IPS-18c (cell line): ENCODE results near the gene ADAMTS9.

Experiments
- H3K4me3 ChIP-seq: 2 replicates; pipeline ENCODE4 v1.7.0; 2013; ENCODE audit warnings: low read depth, mild to moderate bottlenecking, low read length, moderate library complexity; ENCODE audit not compliant: insufficient read depth
- H3K9me3 ChIP-seq: one replicate; pipeline ENCODE4 v1.6.1; 2013; ENCODE audit warnings: mild to moderate bottlenecking, low read length, moderate library complexity; ENCODE audit not compliant: control insufficient read depth, insufficient read depth

The ADAMTS9 gene

GRCh38 chr3:64667138-64667537 lies 20.7 kb downstream of the ADAMTS9 start:
- no peaks in the 10 kb centered on the region for H3K9me3 ChIP-seq
- no peak overlapping the region for H3K4me3 ChIP-seq

GRCh38 chr3:64666171-64666588 lies 21.6 kb downstream of the ADAMTS9 start:
- Histone ChIP-seq H3K4me3 (no peak overlapping the region), H3K9me3 (no peaks in the 10 kb centered on the region)

GRCh38 chr3:64664397-64664796 lies 23.4 kb downstream of the ADAMTS9 start:
- H3K4me3 ChIP-seq: no peak overlapping the region
- H3K9me3 ChIP-seq: no peaks in the 10 kb centered on the region

- no peaks in the 10 kb centered on the region for H3K9me3 ChIP-seq
These were observed 28.2 kb downstream of the ADAMTS9 start for GRCh38 chr3:64659617-64659978.

GRCh38 chr3:64658001-64658400 lies 29.8 kb downstream of the ADAMTS9 start:
- no peaks in the 10 kb centered on the region for H3K9me3 ChIP-seq
- H3K4me3 ChIP-seq: no peak overlapping the region

More at GRCh38 chr3:64659617-64659978, 28.2 kb downstream of the ADAMTS9 start:
- no peak overlapping the region for H3K4me3 ChIP-seq

- no peaks in the 10 kb centered on the region for H3K9me3 ChIP-seq
These were observed 31.3 kb downstream of the ADAMTS9 start for GRCh38 chr3:64656544-64656943.

GRCh38 chr3:64655160-64655559 lies 32.6 kb downstream of the ADAMTS9 start:
- no peaks in the 10 kb centered on the region for H3K9me3 ChIP-seq
- H3K4me3 ChIP-seq: no peak overlapping the region

More at GRCh38 chr3:64656544-64656943, 31.3 kb downstream of the ADAMTS9 start:
- H3K4me3 ChIP-seq: no peak overlapping the region

- H3K9me3 ChIP-seq: no peaks in the 10 kb centered on the region
- no peak overlapping the region for H3K4me3 ChIP-seq
These were observed 33.8 kb downstream of the ADAMTS9 start for GRCh38 chr3:64654013-64654412.

- H3K4me3 ChIP-seq: no peak overlapping the region
These were observed 34.7 kb downstream of the ADAMTS9 start for GRCh38 chr3:64653101-64653500.

GRCh38 chr3:64651741-64652241 lies 36.0 kb downstream of the ADAMTS9 start:
- Histone ChIP-seq H3K9me3 (no peaks in the 10 kb centered on the region), H3K4me3 (no peak overlapping the region)

More at GRCh38 chr3:64653101-64653500, 34.7 kb downstream of the ADAMTS9 start:
- H3K9me3 ChIP-seq: no peaks in the 10 kb centered on the region

- Histone ChIP-seq H3K4me3 (no peak overlapping the region), H3K9me3 (no peaks in the 10 kb centered on the region)
These were observed 36.5 kb downstream of the ADAMTS9 start for GRCh38 chr3:64651303-64651702.

- Histone ChIP-seq H3K4me3 (no peak overlapping the region), H3K9me3 (no peaks in the 10 kb centered on the region)
These were observed 37.1 kb downstream of the ADAMTS9 start for GRCh38 chr3:64650715-64651114.

GRCh38 chr3:64650096-64650622 lies 37.6 kb downstream of the ADAMTS9 start:
- H3K9me3 ChIP-seq: no peaks in the 10 kb centered on the region
- no peak overlapping the region for H3K4me3 ChIP-seq

GRCh38 chr3:64648927-64649906 lies 38.6 kb downstream of the ADAMTS9 start:
- H3K9me3 ChIP-seq: no peaks in the 10 kb centered on the region
- H3K4me3 ChIP-seq: no peak overlapping the region

GRCh38 chr3:64647825-64648224 lies 40.0 kb downstream of the ADAMTS9 start:
- H3K4me3 ChIP-seq: no peak overlapping the region
- H3K9me3 ChIP-seq: no peaks in the 10 kb centered on the region

GRCh38 chr3:64645243-64645642 lies 42.6 kb downstream of the ADAMTS9 start:
- no peak overlapping the region for H3K4me3 ChIP-seq
- H3K9me3 ChIP-seq: no peaks in the 10 kb centered on the region

GRCh38 chr3:64644483-64644882 lies 43.3 kb downstream of the ADAMTS9 start:
- H3K9me3 ChIP-seq: no peaks in the 10 kb centered on the region
- no peak overlapping the region for H3K4me3 ChIP-seq
